NCI-H1694 treated with DMSO at 0.1 percent for 48 hours (cell line): ENCODE measurements around the gene SLC41A1.
A peak's percentile ranks its signal among the peaks of the same experiment; 100 is the strongest.

Experiments used
- DNase-seq: peaks from one replicate; lab custom pipeline; 2025; lab: John Stamatoyannopoulos, UW

SLC41A1 gene

DNA sequence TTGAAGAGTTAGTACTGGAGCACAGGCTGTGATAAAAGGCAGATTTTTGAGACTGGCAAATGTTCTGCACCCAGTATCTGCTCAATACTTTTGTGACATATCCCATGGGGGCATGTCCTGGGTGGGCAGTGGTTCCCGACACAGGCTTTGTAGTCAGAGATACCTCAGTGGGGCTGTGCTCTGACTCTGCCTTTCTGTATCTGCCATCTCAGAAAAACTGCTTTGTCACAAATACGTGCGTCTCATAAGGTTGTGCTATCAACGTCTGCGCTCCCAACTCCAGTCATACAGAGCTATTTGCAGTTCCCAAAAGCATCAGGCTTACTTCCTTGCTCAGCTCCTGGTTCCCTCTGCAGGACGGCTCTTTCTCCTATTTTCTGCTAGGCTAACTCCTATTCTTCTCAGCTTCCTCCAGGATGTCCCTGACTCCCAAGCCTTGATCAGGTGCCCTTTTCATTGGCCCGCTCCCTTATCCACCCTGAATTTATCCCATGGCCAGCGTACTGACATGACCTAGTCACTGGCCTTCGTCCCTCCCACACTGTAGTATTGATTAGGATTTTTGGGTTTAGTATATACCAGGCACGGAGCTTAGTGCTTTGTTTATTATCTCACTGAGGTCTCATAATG, 25.6 kb downstream of the SLC41A1 start:
- DNase-seq: no peak

DNA sequence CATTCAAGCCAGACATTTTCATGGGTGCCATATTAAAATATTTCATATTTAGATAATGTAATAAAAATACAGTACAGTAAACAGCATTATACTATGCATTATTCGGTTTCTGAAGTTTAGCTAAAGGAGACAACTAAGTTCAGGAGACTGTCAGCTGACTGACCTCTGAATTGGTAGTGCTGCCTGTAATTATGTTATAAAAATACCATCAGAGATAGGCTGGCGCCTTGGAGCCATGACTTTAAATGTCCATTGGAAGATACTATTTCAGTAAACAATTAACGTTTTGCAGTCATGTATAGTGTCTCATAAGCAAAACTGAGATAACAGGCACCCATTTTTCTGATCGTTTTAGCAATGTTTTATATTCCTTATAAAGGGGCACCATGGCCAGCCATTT, 26.4 kb downstream of the SLC41A1 start:
- no peak for DNase-seq

DNA sequence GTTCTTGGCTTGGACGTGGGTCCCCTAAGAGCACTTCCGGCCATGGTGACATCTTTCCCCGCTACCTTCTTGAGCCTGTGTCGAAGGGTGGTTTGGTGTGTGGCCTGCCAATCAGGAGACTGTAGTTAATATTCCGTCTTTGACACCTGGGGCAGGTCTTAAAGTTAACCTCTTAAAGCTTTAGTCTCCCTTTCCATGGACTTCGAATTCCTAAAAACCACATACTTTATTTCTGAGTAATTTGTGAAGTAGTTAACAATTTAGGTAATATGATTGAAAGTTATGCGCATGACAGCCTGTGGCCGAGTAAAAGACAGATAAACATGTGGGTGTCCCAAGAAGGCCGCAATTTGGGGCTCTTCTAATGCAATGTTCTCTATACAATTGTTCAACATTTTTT, 27.6 kb downstream of the SLC41A1 start:
- no peak for DNase-seq

DNA sequence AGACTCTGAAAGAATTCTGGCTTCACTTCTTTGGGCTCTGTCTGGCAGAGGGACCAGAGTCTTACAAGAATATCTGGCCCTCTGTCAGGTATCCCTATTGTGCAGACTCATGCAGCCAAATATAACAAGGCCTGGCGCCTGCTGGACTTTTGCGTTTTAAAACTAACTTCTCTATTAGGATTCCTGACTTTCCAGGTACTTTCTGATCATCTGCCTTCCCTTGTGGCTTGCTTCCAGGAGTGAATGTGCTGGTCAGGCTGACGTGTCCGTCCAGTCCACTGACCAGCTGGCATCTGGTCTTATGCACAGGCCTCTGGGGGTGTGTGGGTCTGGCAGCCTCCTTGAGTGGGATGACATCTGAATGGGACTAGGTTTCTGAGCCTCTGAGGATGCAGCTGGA, 29.1 kb downstream of the SLC41A1 start:
- no peak for DNase-seq

DNA sequence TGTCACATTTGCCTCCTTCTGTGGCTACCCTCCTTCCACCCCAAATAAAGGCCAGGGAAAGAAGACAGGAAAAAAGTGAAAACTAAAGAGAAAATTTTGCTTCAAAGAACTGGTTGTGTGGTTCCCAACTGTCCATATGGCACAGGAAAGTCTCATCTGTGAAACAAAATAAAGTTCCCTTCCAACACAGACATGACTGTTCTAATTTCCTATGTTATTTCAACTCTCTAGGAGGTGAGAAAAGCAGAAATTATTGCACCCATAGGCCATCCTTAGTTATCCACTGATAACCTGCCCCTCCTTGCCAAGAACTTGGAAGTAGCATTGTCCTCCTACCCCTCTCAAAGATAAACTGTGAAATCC, 29.6 kb downstream of the SLC41A1 start:
- no peak for DNase-seq

DNA sequence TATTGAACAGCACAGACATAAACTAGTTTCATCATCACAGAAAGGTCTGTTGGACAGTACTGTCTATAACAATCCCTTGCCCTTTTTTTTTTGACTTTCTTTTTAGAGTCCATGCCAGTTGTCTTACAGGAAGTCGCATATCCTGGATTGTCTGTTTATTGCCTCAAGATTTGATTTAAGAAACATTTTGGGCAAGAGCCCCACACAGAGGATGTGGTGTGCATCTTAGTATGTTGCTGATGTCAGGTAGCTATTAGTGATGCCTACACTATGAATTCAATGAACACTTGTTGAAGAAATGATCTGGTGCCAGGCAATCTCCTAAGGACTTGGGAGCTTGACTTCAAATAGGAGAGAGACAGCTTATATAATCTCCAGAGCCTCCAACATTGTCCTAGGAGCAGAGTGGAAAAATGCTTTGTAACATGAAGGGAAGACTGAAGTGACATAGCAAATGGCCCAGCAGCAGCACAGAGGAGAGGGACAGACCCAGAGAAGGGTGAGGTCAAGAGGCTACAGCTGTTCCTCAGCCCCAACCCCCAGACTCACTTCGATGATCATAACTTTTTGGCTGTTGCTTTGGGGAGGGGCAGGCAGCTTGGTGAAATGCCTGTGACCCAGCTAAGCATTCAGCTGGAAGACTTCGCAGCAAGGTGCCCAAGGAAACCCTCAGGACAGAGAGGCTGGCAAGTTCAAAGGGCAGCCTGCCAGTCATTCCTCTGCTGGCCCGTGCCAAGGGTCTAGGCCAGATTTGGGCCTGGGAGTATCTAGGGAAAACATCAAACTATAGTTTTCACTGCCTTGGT, 30.2 kb downstream of the SLC41A1 start:
- DNase-seq: no peak

DNA sequence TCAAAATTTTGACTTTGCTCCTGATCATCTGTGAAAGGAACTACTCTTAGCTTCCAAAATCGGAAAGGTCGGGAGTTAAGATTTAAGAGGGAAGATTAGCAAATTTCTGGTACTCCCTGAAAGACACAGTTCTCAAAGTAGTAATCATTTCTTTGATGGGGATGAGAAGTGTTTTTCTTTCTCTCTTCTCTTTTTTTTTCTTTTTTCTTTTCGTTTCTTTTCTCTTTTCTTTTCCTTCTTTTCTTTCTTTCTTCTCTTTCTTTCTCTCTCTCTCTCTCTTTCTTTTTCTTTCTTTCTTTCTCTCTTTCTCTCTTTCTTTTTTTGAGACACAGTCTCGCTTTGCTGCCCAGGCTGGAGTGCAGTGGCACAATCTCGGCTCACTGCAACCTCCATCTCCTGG, 32.7 kb downstream of the SLC41A1 start:
- no peak for DNase-seq

DNA sequence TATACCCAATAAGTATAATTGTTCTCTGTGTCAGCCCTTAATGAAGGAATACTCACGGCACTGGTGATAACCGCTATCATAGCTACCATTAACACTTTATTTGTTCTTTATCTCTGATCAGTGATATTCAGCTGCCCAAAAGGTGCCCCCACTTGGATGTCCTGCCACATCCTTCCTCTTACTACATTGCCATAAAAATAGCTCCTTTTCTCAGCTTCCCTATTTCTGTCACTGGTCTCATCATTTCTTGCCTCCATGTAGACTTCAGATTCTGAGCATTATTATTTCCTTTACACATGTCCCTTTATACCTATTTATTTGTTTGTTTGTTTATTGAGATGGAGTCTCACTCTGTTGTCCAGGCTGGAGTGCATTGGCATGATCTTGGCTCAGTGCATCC, 35.0 kb downstream of the SLC41A1 start:
- DNase-seq: no peak

DNA sequence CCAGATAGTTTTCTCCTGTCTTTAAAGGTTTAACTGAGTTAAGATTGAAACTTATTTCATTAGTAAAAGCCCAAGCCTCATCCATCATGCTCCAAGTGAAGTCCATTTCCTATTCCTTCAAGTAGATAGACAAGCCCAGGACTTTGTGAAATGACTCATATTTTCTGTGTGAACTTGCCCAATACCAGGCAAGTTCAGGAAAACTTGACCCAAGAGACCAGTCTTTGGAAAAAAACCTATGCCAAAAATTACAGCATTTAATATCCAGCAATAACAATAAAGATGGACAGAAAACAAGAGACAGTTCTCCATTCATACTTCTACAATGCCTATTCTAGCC, 37.3 kb downstream of the SLC41A1 start:
- no peak for DNase-seq

DNA sequence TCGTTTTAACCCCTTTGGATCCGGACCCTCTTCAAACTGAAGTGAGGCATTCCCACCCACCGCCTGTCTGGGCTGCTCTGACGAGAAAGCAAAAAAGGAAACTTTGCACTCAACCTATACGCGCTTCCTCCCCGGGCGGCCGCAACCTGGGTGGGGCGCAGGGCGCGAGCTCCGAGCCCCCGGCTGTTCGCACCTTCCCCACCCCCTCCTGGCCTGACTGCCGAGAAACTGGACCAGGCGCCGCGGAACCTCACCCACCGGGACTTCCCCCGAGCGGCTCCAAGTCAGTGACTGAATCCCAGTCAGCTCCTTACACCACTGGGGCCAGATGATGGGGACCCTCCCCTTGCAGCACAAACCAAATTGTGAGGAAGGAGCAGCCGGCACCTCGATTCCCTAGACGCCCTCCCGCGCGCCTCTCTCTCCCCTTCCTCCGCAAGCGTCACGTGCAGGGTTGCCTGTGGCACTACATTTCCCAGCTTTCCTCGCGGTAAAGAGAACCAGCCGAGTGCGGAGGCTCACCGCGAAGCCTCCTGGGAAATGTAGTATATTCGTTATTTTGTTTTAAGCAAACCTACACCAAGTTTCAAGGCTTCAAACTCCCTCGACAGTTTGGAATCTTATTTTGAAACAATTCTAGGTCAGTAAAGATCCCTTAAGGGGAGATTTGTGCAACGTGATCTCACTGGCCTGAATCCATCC, 37.8 kb downstream of the SLC41A1 start, which contains the start of gene RAB29:
Gene RAB29, minus strand, starts transcription at position 468 of the 702 bp plus-strand sequence. CDS start 526 bp downstream, outside the sequence.
- peak; percentile 86 for DNase-seq

DNA sequence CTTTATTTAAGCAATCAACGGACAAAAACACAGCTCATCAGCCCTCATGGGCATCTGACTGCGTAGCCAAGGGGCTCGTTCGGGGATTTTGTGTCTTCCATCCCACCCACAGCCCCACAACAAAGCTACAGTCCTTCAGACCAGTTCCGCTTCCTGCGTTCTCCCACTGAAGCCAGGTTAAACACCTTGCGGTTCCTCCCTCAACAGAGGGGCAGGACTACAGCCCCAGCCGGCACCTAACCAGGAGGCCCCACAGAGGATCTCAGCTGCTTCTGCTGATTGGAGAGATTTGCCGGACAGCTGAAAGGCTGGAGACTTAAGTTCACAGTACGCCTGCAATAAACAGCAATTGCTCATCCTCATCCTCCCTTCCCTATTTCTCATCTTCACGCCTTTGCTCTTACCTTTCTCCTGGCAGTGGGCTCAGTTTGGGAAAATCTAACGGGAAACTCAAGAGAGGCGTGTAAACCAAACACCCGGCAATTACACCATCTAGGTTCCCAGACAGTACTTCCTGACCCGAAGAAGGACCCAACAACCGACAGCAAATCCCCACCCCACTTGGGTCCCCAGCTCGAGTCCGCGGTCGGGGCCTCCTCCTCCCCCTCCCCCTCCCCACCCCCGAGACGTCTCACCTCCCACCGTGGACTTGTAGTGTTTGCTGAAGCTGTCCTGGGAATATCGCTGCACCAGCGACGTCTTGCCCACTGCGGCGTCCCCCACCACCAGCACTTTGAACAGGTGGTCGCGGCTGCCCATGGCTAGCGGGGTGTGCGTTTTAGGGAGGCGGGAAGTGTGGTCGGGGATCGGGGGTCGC, 38.6 kb downstream of the SLC41A1 start:
- no peak for DNase-seq

DNA sequence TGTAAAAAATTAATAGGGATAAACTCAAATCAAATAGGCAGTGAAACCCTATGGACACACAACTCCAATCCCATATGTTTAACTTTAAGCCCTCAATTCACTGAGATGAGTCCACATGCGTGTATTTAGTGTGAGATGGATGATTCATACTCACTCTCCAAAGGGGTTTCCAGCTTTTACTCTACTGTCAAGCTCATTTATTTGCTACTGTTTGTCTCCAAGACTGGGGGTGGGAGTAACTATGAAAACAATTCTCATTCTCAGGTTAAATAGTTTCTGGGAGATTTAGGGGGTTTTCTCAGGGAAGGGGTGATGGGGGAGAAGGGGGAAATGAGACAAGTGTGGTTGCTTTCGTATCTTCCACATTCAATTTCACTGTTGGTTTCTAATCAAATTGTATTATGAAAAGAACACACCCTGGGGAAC, 40.4 kb downstream of the SLC41A1 start:
- DNase-seq: no peak

DNA sequence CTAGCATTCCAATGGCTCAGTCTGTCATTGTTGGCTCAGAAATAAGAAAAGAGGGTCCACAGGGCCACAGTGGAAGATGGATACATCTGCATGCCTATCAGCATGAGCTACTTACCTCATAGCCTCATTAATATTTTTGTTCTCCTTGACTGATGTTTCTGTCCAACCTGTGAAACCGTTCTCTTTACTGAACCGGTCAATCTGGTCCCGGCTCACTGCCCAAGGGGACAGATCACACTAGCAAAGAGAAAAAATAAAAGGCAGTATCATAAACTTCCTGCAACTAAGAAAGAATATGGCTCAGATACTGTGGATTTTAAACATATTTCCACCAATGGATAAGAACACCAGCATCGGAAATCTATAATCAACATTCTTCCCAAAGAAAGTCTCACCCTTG, 42.4 kb downstream of the SLC41A1 start:
- no peak for DNase-seq

DNA sequence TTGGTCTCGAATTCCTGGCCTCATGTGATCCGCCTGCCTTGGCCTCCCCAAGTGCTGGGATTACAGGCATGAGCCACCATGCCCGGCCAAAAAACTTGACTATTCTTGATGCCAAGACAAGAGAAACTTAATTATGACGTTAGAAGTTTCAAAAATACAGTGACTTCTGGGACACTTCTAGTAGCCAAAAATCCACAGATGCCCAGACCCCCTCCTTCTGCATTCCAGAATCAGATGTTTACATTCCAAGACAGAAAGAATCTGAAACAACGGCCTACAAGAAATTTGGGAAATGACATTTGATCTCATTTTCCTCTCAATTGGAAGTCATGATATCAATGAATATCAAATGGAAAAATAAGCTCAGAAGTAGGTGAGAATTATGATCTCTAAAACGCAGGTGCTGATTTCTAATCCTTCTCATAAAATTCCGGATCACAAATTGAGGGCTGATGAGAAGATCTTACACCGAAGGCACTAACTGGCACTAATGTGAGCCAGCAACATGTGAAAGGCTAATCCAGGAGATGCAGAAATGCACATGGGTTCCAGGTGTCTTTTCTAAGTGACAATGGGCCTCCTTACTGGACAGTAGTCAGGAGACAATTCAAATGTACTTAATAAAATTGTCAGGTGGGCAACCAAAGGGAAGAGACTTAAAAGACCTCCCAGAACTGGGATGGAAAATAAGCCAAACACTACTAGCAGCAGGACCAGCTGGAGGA, 43.2 kb downstream of the SLC41A1 start:
- DNase-seq: no peak

DNA sequence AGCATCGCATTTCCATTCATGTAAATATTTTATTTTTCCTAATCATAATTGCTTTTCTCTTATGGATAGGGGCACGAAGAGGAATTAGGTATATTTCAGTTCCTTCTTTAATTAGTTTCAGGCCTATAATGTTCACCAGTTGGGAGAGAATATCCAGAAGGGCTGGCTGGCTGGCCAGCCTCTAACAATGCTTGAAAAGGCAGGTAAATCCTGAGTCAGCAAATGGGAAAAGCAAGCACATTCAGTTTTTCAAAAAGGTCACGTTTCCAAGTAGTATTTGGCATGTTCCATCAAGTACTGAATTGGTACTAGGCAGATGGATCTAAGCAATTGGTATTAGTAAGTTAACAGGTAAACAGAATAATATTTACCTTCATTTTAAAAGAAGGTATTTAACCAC, 45.8 kb downstream of the SLC41A1 start:
- DNase-seq: no peak

DNA sequence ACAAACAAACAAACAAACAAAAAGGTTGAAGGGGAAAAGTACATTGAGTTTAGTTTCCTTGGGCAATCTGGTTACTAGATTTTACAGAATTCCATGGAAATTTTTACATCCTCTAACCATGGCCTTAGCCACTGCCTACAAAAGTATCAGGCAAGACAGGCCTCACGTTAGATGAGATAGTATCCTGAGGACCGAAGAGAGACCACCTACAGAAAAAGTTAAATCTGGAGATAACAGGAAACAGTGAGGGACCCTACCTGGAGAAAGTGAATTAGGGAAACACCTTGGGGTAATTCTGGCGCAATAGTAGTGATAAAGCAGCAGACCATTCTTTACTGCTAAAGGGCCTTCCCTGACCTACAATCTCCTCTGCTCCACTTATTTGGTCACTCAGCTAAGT, 46.4 kb downstream of the SLC41A1 start:
- no peak for DNase-seq

DNA sequence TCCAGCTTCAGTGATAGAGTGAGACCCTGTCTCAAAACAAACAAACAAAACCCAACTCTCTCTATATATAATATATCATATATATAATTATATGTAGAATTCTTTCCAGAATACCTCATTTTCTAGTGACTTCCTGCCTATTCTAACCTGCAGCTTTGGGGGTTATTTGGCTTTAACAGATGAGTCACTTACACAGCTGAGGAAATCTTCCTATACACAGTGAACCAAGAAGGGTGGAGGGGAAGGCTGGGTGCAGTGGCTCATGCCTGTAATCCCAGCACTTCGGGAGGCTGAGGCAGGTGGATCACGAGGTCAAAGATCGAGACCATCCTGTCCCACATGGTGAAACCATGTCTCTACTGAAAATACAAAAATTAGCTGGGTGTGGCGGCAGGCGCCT, 47.0 kb downstream of the SLC41A1 start:
- no peak for DNase-seq

DNA sequence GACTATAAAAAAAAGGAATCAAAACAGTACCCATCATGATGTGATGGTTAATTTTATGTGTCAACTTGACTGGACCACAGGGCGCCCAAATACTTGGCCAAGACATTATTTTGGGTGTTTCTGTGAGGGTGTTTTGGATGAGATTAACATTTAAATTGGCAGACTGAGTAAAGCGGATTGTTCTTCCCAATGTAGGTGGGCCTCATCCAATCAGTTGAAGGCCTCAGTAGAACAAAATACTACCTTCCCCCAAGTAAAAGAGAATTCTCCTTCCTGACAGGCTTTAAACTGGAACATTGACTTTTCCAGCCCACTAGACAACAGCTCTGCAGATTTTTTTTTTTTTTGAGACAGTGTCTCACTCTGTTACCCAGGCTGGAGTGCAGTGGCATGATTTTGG, 48.4 kb downstream of the SLC41A1 start:
- no peak for DNase-seq

DNA sequence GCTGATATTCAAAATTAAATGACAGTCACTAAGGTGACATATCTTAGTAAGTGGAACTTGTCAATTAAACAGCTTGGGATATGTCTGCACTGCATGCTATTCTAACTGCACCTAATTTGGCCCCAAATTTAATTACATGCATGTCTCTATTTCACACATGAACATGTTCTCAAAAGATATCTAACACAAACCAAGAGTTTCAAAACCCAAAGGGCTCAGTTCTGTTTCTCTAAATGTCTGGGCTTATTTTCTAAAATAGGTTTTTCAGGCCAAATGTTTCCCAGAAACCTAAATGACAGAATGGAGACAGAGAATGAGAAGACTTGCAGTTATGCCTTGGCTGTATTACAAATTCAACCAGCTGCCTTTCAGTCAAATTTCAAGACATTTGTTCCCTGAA, 49.0 kb downstream of the SLC41A1 start:
- no peak for DNase-seq

DNA sequence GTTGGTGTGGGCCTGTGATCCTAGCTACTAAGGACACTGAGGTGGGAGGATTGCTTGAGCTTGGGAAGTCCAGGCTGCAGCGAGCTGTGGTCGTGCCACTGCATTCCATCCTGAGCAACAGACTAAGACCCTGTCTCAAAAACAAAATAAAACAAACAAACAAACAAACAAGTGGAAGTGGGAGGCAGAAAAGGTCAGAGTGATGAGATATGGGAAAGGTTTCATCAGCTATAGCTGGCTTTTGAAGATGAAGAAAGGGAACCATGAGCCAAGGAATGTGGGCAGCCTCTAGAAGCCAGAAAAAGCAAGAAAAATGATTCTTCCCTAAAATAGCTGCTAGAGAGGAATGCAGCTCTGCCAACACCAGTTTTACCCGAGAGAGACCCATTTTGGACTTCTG, 52.4 kb downstream of the SLC41A1 start:
- no peak for DNase-seq

DNA sequence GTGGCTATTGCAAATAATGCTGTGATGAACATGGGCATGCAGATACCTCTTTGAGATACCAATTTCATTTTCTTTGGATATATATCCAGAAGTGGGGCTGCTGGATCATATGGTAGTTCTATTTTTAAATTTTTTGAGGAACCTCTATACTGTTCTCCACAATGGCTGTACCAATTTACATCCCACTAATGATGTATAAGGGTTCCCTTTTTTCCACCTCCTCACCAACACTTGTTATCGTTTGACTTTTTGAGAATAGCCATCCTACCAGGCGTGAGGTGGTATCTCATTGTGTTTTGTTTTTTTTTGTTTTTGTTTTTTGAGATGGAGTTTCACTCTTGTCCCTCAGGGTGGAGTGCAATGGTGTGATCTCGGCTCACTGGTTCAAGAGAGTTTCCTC, 56.4 kb downstream of the SLC41A1 start:
- no peak for DNase-seq

DNA sequence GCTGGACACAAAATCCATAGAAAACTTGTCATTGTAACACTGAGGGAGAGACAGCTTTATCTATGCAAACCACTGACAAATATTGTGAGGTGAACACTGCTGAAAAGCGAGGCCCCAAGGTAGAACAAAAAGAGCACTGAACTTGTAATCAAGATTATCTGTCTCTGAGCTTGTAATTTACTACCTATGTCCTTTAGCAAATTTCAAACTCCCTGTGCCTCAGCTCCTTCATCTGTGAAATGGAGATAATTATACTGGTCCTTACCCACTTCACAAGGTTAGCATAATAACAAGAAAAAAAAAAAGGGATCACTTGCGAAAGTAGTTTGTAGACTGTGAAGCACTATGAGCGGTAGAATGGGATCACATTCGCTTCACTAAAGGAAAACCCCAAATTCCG, 58.1 kb downstream of the SLC41A1 start:
- DNase-seq: no peak
